Ovary (tissue), 3 donors: Measurements from ENCODE around the gene TMEM126B.

Source experiments
- CTCF ChIP-seq, 3 donors: fragments of 450-650 bp in 2 of 3; fragments of 200-600 bp in 1 of 3; IDR thresholded peaks; one replicate each; pipeline versions ENCODE4 v1.5.1 to v1.8.0; 2016 to 2022; ENCODE audit warnings: antibody characterized with exemption in 3 of 3, mild to moderate bottlenecking in 1 of 3
- EP300 ChIP-seq: sonication (generic); formaldehyde crosslinking; IDR thresholded peaks from one replicate; pipeline ENCODE4 v1.6.1; 2017; ENCODE audit warnings: antibody characterized with exemption
- POLR2A ChIP-seq: fragments of 450-650 bp; IDR thresholded peaks from one replicate; pipeline ENCODE4 v1.6.1; 2017; ENCODE audit warnings: antibody characterized with exemption, mild to moderate bottlenecking, moderate library complexity
- donor health status: DM: no; HTN: no; CAD: no.

- TF ChIP-seq POLR2A: no peak
- no peak for TF ChIP-seq EP300
- TF ChIP-seq CTCF (IDR thresholded peaks at IDR 0.05): peak; percentile 36 to 58 (median 41)
Observed at GRCh38 chr11:85663753-85664614, 35.6 kb downstream of the TMEM126B start.
